Colonic mucosa (tissue), 4 donors: ENCODE measurements around the gene OR12D1. TPM values are rescaled to one million over a fixed set of nuclear protein-coding genes. Genes with fewer than 3 reads are reported as not detected.

Source experiments
- DNase-seq: peaks from one replicate; pipeline ENCODE4 v3.0.0-alpha.2; 2020
- H3K27ac ChIP-seq: fragments of 200-600 bp; one replicate; pipeline ENCODE4 v1.8.0; 2021
- H3K27me3 ChIP-seq: fragments of 200-600 bp; one replicate; pipeline ENCODE4 v1.8.0; 2021
- H3K36me3 ChIP-seq: fragments of 200-600 bp; one replicate; pipeline ENCODE4 v1.8.0; 2021
- H3K4me1 ChIP-seq: fragments of 200-600 bp; one replicate; pipeline ENCODE4 v1.8.0; 2021; ENCODE audit warnings: mild to moderate bottlenecking
- H3K4me3 ChIP-seq: fragments of 200-600 bp; one replicate; pipeline ENCODE4 v1.8.0; 2021
- H3K9ac ChIP-seq, 2 donors: one replicate each; pipeline ENCODE4 v1.7.0; 2013; ENCODE audit warnings: control low read depth in 2 of 2, low read depth in 2 of 2, low read length in 2 of 2
- H3K9me3 ChIP-seq: fragments of 200-600 bp; one replicate; pipeline ENCODE4 v1.8.0; 2021
- intact Hi-C: fragments of 100-400 bp; cut with DNase I; formaldehyde crosslinking; loops from one replicate; pipeline ENCODE4 v1.14.1; 2022
- total RNA-seq, 2 donors: library from RNA; stranded (reverse); fragmentation: NEBNext Ultra II Directional in 1 of 2; extraction: Animal tissue kit (Norgen Biotek cat#: 25700) in 1 of 2; gene quantifications; one replicate each; pipeline ENCODE4 v1.2.1, GENCODE V29; 2021
- TF ChIP-seq, protein P1 (sequence below): fragments of 200-600 bp; IDR thresholded peaks from one replicate; pipeline ENCODE4 v1.8.0; 2022; ENCODE audit warnings: antibody characterized with exemption, mild to moderate bottlenecking
- donor health status: healthy.
- donor health status: DM: no; HTN: no; CAD: no.
- donor health status: DM: no; HTN: no; CAD: no.

The OR12D1 gene
- not detected for total RNA-seq

DNA sequence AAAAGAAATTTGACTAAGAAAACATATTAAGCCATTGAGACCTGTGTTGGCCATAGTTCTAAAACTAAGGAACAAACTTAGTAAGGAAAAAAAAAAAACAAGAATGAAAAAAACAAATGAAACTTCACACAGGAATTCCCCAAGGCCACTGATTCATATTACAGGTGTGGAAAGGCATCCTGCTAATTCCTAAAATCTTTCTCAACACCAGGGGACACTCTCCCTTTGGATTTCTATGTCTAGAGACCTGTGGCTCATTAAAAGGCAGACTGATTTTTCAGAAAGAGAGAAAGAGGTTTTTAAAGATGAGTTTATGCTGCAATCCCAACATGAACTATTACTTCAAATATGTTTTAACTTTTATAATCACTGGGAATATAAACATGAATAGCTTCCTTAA is at the start of gene OR12D1:
TSS of gene OR12D1 (plus strand) at position 341 of the 400 bp plus-strand sequence.
- no peak within 1 kb of the TSS for H3K4me3 ChIP-seq
- H3K9ac ChIP-seq = no peak within 1 kb of the TSS
- no peaks in the 10 kb centered on the region for H3K9me3 ChIP-seq
- TF ChIP-seq, protein P1, sequence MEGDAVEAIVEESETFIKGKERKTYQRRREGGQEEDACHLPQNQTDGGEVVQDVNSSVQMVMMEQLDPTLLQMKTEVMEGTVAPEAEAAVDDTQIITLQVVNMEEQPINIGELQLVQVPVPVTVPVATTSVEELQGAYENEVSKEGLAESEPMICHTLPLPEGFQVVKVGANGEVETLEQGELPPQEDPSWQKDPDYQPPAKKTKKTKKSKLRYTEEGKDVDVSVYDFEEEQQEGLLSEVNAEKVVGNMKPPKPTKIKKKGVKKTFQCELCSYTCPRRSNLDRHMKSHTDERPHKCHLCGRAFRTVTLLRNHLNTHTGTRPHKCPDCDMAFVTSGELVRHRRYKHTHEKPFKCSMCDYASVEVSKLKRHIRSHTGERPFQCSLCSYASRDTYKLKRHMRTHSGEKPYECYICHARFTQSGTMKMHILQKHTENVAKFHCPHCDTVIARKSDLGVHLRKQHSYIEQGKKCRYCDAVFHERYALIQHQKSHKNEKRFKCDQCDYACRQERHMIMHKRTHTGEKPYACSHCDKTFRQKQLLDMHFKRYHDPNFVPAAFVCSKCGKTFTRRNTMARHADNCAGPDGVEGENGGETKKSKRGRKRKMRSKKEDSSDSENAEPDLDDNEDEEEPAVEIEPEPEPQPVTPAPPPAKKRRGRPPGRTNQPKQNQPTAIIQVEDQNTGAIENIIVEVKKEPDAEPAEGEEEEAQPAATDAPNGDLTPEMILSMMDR = no peak
- intact Hi-C loops = no loop called here
- DNase-seq = no peak
- no peaks in the 10 kb centered on the region for H3K4me1 ChIP-seq
- no peaks in the 10 kb centered on the region for H3K36me3 ChIP-seq
- H3K27ac ChIP-seq = no peak within 1 kb of the TSS
- no peaks in the 10 kb centered on the region for H3K27me3 ChIP-seq

DNA sequence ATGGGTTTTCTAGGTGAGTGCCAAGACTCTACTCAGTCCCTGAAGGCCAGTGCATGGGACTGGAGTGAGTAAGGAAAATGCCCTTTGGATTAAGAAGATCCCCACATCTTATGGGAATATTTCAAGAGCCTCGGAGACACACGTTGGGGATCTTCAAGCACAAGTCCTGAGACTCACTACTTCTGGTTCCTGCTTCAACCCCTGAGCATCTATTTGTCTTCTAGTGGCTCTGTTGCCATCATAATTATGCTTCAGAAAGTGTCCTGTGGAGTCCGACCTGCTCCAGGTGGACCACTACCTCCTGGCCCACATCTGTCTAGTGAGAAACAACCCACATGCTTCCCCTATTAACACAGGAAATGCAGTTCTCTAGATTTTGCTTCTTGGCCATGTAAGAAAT is 46.0 kb upstream of the OR12D1 start, which contains the start of gene OR5V1:
TSS of gene OR5V1 (minus strand) at position 101 of the 400 bp plus-strand sequence. CDS start 12,670 bp downstream, outside the sequence.
- Histone ChIP-seq H3K4me1 (no peaks in the 10 kb centered on the region), H3K36me3 (no peaks in the 10 kb centered on the region), H3K9ac (no peak within 1 kb of the TSS), H3K27me3 (no peaks in the 10 kb centered on the region), H3K27ac (no peak within 1 kb of the TSS), H3K4me3 (no peak within 1 kb of the TSS), H3K9me3 (no peaks in the 10 kb centered on the region)
- intact Hi-C loops = no loop called here
- TF ChIP-seq, protein P1 = no peak
- DNase-seq = no peak

DNA sequence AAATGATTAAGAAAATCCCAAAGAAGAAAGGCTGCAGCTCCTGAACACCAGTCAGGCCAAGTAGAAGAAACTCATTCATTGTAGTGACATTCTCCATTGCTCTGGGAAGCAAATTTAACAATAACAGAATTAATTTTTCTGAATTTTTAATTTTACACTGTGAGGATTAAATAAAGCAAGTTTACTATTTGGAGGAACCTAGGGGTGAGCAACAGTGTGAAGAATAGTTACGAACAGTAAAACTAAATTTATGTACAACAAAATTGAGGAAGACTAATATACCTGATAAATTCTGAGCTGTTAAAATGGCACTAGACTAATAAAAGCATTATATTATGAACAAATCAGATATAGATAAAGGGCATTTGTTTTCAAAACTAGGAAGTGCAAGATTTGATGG is 39.5 kb upstream of the OR12D1 start, which contains the start of gene OR12D3:
TSS of gene OR12D3 (minus strand) at position 101 of the 400 bp plus-strand sequence. CDS start at position 97, 4 bp downstream.
- TF ChIP-seq, protein P1 = no peak
- Histone ChIP-seq H3K4me1 (no peaks in the 10 kb centered on the region), H3K27ac (no peak within 1 kb of the TSS), H3K36me3 (no peaks in the 10 kb centered on the region), H3K9ac (no peak within 1 kb of the TSS), H3K9me3 (no peaks in the 10 kb centered on the region), H3K4me3 (no peak within 1 kb of the TSS), H3K27me3 (no peaks in the 10 kb centered on the region)
- intact Hi-C loops = no loop called here
- DNase-seq = no peak

DNA sequence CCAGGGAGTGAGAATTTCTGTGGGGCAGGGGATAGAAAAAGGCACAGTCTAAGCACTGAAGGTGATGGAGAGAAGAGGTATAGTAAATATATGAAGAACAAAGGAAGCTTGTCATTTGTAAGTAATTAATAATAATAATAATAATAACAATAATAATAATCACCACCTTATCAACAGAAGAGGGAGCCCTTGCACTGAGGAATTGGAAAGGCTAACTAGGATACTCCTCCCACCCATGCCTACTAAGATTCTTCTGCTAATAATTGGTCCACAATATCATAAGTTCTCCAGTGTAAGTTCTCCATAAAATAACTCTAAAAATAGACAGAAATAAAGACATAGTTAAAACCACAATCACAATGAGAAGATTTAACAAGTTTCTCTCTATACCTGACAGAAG is 38.7 kb upstream of the OR12D1 start:
- no peak overlapping the region for H3K9ac ChIP-seq
- intact Hi-C loops = no loop called here
- no peaks in the 10 kb centered on the region for H3K9me3 ChIP-seq
- no peak overlapping the region for H3K27ac ChIP-seq
- no peaks in the 10 kb centered on the region for H3K27me3 ChIP-seq
- H3K36me3 ChIP-seq = no peaks in the 10 kb centered on the region
- TF ChIP-seq, protein P1 = no peak
- no peak for DNase-seq
- no peaks in the 10 kb centered on the region for H3K4me1 ChIP-seq
- H3K4me3 ChIP-seq = no peak overlapping the region

DNA sequence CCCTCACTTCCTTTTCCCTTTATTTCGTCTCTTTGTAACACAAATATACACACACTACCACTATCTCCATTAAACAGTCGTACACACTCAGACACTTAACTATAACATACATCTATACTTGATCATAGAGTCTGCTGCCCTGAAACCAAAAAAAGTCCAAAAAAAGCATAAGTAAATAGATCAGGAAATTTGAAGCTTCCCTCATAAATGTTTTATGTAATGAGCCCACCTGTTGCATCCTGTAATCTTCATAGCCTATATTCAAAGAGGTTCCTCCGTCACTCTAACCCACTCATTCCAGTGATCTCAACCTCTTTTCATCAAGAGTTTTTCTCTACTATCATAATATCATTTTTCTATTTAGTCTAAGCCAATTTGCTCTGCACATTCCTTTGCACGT is 26.2 kb upstream of the OR12D1 start:
- H3K27ac ChIP-seq = no peak overlapping the region
- no peaks in the 10 kb centered on the region for H3K9me3 ChIP-seq
- TF ChIP-seq, protein P1 = no peak

More for the DNA sequence above, 26.2 kb upstream of the OR12D1 start:
- intact Hi-C loops = no loop called here
- Histone ChIP-seq H3K27me3 (no peaks in the 10 kb centered on the region), H3K9ac (no peak overlapping the region), H3K4me3 (no peak overlapping the region), H3K4me1 (no peaks in the 10 kb centered on the region), H3K36me3 (no peaks in the 10 kb centered on the region)
- no peak for DNase-seq
